ENCODE results near the gene VPS11.

The VPS11 gene

GRCh38 chr11:119106564-119107537, 39.2 kb downstream of the VPS11 start, which contains the start of gene C2CD2L:
C2CD2L (plus strand) TSS chr11:119107344; CDS start chr11:119107742, 398 bp downstream.
- peak; percentile 97 for DNase-seq

- DNase-seq, result peak; percentile 51
Measured at GRCh38 chr11:119107538-119108145, 40.0 kb downstream of the VPS11 start.

GRCh38 chr11:119108146-119108856, 40.7 kb downstream of the VPS11 start:
- peak; percentile 72 for DNase-seq

GRCh38 chr11:119108857-119109221, 41.2 kb downstream of the VPS11 start:
- DNase-seq, result no peak

GRCh38 chr11:119109843-119110242, 42.2 kb downstream of the VPS11 start:
- no peak for DNase-seq

GRCh38 chr11:119110439-119110838, 42.8 kb downstream of the VPS11 start:
- DNase-seq, result no peak

GRCh38 chr11:119111361-119111925, 43.8 kb downstream of the VPS11 start:
- DNase-seq, result no peak

- no peak for DNase-seq
Measured at GRCh38 chr11:119112314-119113020, 44.8 kb downstream of the VPS11 start.

- DNase-seq, result no peak
Measured at GRCh38 chr11:119113716-119114115, 46.1 kb downstream of the VPS11 start.

GRCh38 chr11:119114351-119114750, 46.7 kb downstream of the VPS11 start:
- no peak for DNase-seq

GRCh38 chr11:119115484-119116234, 48.0 kb downstream of the VPS11 start:
- no peak for DNase-seq

GRCh38 chr11:119116235-119116594, 48.6 kb downstream of the VPS11 start:
- no peak for DNase-seq

- no peak for DNase-seq
Measured at GRCh38 chr11:119116601-119117000, 49.0 kb downstream of the VPS11 start.

GRCh38 chr11:119117004-119117706, 49.5 kb downstream of the VPS11 start:
- DNase-seq, result no peak

- no peak for DNase-seq
Measured at GRCh38 chr11:119118227-119118626, 50.6 kb downstream of the VPS11 start.

- no peak for DNase-seq
Measured at GRCh38 chr11:119118946-119119345, 51.3 kb downstream of the VPS11 start.

GRCh38 chr11:119120639-119121007, 53.0 kb downstream of the VPS11 start:
- DNase-seq, result no peak

- peak; percentile 97 for DNase-seq
Measured at GRCh38 chr11:119121008-119121810, 53.6 kb downstream of the VPS11 start, which contains the start of gene HINFP. HINFP (plus strand) TSS chr11:119121580; CDS start chr11:119126945, 5,365 bp downstream.

- DNase-seq, result no peak
Measured at GRCh38 chr11:119121811-119122124, 54.1 kb downstream of the VPS11 start.

- DNase-seq, result no peak
Measured at GRCh38 chr11:119125821-119126220, 58.2 kb downstream of the VPS11 start.

All from 8988T (cell line).